Prostate gland (tissue), 2 donors: ENCODE measurements around the gene TMEM131L. TPM values are rescaled to one million over a fixed set of nuclear protein-coding genes. Genes with fewer than 3 reads are reported as not detected.

Experiments used
- DNase-seq: peaks from one replicate; pipeline ENCODE4 v3.0.0-alpha.2; 2019; ENCODE audit warnings: low spot score
- H3K27ac ChIP-seq, 2 donors: fragments of 200-600 bp; sonication (generic); 2 replicates each; pipeline ENCODE4 v1.5.1; 2017 to 2019
- H3K27me3 ChIP-seq: fragments of 200-600 bp; sonication (generic); replicated peaks from 2 replicates; pipeline ENCODE4 v1.5.1; 2019; ENCODE audit not compliant: insufficient read depth
- H3K36me3 ChIP-seq, 2 donors: fragments of 200-600 bp; sonication (generic); 1 replicate in 1 of 2; 2 replicates in 1 of 2; pipeline versions ENCODE4 v1.5.1 to v1.8.1; 2017 to 2019
- H3K4me1 ChIP-seq: fragments of 200-600 bp; sonication (generic); replicated peaks from 2 replicates; pipeline ENCODE4 v1.5.1; 2019
- H3K4me3 ChIP-seq, 2 donors: fragments of 200-600 bp; sonication (generic); 2 replicates each; pipeline ENCODE4 v1.5.1; 2017 to 2019
- H3K9me3 ChIP-seq: fragments of 200-600 bp; sonication (generic); 2 replicates; pipeline ENCODE4 v1.5.1; 2017
- POLR2A ChIP-seq: fragments of 450-650 bp; IDR thresholded peaks from one replicate; pipeline ENCODE4 v1.6.1; 2016; ENCODE audit warnings: antibody characterized with exemption, mild to moderate bottlenecking
- POLR2AphosphoS5 ChIP-seq: sonication (generic); formaldehyde crosslinking; IDR thresholded peaks from one replicate; pipeline ENCODE4 v1.6.1; 2017; ENCODE audit warnings: antibody characterized with exemption
- WGBS: methylation state at CpG from one replicate; pipeline ENCODE4 v1.1.5; 2018; 5-methylcytosine and 5-hydroxymethylcytosine counted together
- intact Hi-C: fragments of 100-400 bp; cut with DNase I; formaldehyde crosslinking; loops from one replicate; pipeline ENCODE4 v1.14.2; 2022
- total RNA-seq, 2 donors: library from RNA; depleted of rRNA; stranded (reverse); fragments of >200 nt; gene quantifications; one replicate each; pipeline ENCODE4 v1.1.0, GENCODE V29; 2016
- TF ChIP-seq, protein P1 (sequence below), 4 experiments: fragments of 200-600 bp in 2 of 4; fragments of 450-650 bp in 2 of 4; sonication (generic) in 2 of 4; IDR thresholded peaks; 1 replicate in 3 of 4; 2 replicates in 1 of 4; pipeline ENCODE4 v1.5.1; 2016 to 2019; ENCODE audit warnings: antibody characterized with exemption in 4 of 4, mild to moderate bottlenecking in 2 of 4, moderate library complexity in 2 of 4

The TMEM131L gene
- total RNA-seq, 2 donors from 2014 or later, result 9.3 to 12.5 TPM

GRCh38 chr4:153512952-153513500 lies 46.9 kb downstream of the TMEM131L start:
- H3K4me1 ChIP-seq, result no peaks in the 10 kb centered on the region
- intact Hi-C loops, result no loop called here
- no peak for DNase-seq
- no peaks in the 10 kb centered on the region for H3K27me3 ChIP-seq
- no peak for TF ChIP-seq POLR2AphosphoS5
- TF ChIP-seq POLR2A, result no peak
- TF ChIP-seq, protein P1, sequence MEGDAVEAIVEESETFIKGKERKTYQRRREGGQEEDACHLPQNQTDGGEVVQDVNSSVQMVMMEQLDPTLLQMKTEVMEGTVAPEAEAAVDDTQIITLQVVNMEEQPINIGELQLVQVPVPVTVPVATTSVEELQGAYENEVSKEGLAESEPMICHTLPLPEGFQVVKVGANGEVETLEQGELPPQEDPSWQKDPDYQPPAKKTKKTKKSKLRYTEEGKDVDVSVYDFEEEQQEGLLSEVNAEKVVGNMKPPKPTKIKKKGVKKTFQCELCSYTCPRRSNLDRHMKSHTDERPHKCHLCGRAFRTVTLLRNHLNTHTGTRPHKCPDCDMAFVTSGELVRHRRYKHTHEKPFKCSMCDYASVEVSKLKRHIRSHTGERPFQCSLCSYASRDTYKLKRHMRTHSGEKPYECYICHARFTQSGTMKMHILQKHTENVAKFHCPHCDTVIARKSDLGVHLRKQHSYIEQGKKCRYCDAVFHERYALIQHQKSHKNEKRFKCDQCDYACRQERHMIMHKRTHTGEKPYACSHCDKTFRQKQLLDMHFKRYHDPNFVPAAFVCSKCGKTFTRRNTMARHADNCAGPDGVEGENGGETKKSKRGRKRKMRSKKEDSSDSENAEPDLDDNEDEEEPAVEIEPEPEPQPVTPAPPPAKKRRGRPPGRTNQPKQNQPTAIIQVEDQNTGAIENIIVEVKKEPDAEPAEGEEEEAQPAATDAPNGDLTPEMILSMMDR (IDR thresholded peaks at IDR 0.05), result no peak
- H3K4me3 ChIP-seq, result no peak overlapping the region
- H3K27ac ChIP-seq, result no peak overlapping the region
- WGBS, result 35% methylated on average over 3 of the region's 3 CpGs
- H3K9me3 ChIP-seq, result no peaks in the 10 kb centered on the region
- H3K36me3 ChIP-seq, result no peaks in the 10 kb centered on the region

- TF ChIP-seq POLR2A, result no peak
- TF ChIP-seq, protein P1 (IDR thresholded peaks at IDR 0.05), result no peak
- no peak for TF ChIP-seq POLR2AphosphoS5
- WGBS, result 12% methylated on average over 1 of the region's 1 CpG
- no peak overlapping the region for H3K27ac ChIP-seq
Observed at GRCh38 chr4:153513596-153513995, 47.4 kb downstream of the TMEM131L start.

GRCh38 chr4:153514001-153514526 lies 47.9 kb downstream of the TMEM131L start:
- no peak for TF ChIP-seq POLR2AphosphoS5
- TF ChIP-seq, protein P1 (IDR thresholded peaks at IDR 0.05), result no peak
- no peak for TF ChIP-seq POLR2A
- no peak for DNase-seq
- Histone ChIP-seq H3K36me3 (no peaks in the 10 kb centered on the region), H3K27ac (no peak overlapping the region), H3K4me1 (no peaks in the 10 kb centered on the region), H3K9me3 (no peaks in the 10 kb centered on the region), H3K27me3 (no peaks in the 10 kb centered on the region), H3K4me3 (no peak overlapping the region)
- 30% methylated on average over 3 of the region's 3 CpGs for WGBS
- intact Hi-C loops, result no loop called here

More at GRCh38 chr4:153513596-153513995, 47.4 kb downstream of the TMEM131L start:
- Histone ChIP-seq H3K4me1 (no peaks in the 10 kb centered on the region), H3K9me3 (no peaks in the 10 kb centered on the region), H3K36me3 (no peaks in the 10 kb centered on the region), H3K27me3 (no peaks in the 10 kb centered on the region), H3K4me3 (no peak overlapping the region)
- intact Hi-C loops, result no loop called here
- no peak for DNase-seq

- TF ChIP-seq, protein P1 (IDR thresholded peaks at IDR 0.05), result no peak
- no peak for TF ChIP-seq POLR2AphosphoS5
- TF ChIP-seq POLR2A, result no peak
- intact Hi-C loops, result no loop called here
- Histone ChIP-seq H3K4me1 (no peaks in the 10 kb centered on the region), H3K27ac (no peak overlapping the region), H3K27me3 (no peaks in the 10 kb centered on the region), H3K4me3 (no peak overlapping the region), H3K36me3 (no peaks in the 10 kb centered on the region), H3K9me3 (no peaks in the 10 kb centered on the region)
- WGBS, result 93% methylated on average over 15 of the region's 15 CpGs
- no peak for DNase-seq
Observed at GRCh38 chr4:153514688-153515426, 48.7 kb downstream of the TMEM131L start.
